ENCODE data around the gene SP3.

Gene SP3

GRCh38 chr2:173982918-173983317 lies 17.7 kb upstream of the SP3 start:
- no peaks in the 10 kb centered on the region for H4K20me1 ChIP-seq (ENCODE audit: control insufficient read depth, insufficient read depth, low read depth, low read length)
- no peak overlapping the region for H3K27ac ChIP-seq (ENCODE audit: low read depth, low read length)
- no peaks in the 10 kb centered on the region for H3F3A ChIP-seq (ENCODE audit: control insufficient read depth, insufficient read depth)
- H3K36me3 ChIP-seq (ENCODE audit: control insufficient read depth, low read length), result no peaks in the 10 kb centered on the region
- no peaks in the 10 kb centered on the region for H3K27me3 ChIP-seq (ENCODE audit: control insufficient read depth, low read length)
- no peaks in the 10 kb centered on the region for H3K9me3 ChIP-seq (ENCODE audit: control insufficient read depth, insufficient read depth, low read length)
- TF ChIP-seq CTCF (IDR thresholded peaks at IDR 0.05; ENCODE audit: low read depth, low read length, poor library complexity, severe bottlenecking) (no peak), EZH2phosphoT487 (IDR thresholded peaks at IDR 0.05; ENCODE audit: borderline replicate concordance, low read length) (no peak)
- H3K9me2 ChIP-seq (replicated peaks; ENCODE audit: control insufficient read depth, low read length), result no peaks in the 10 kb centered on the region
- H3K79me2 ChIP-seq (ENCODE audit: control insufficient read depth, low read length), result no peaks in the 10 kb centered on the region
- H3K4me3 ChIP-seq (ENCODE audit: low read length), result no peak overlapping the region
- H3K4me1 ChIP-seq (ENCODE audit: control insufficient read depth, low read length), result no peaks in the 10 kb centered on the region
- H3K4me2 ChIP-seq (ENCODE audit: low read length), result no peak overlapping the region

GRCh38 chr2:173982182-173982714 lies 17.1 kb upstream of the SP3 start:
- H3K36me3 ChIP-seq (ENCODE audit: control insufficient read depth, low read length), result no peaks in the 10 kb centered on the region
- H3K79me2 ChIP-seq (ENCODE audit: control insufficient read depth, low read length), result no peaks in the 10 kb centered on the region
- no peaks in the 10 kb centered on the region for H3K9me3 ChIP-seq (ENCODE audit: control insufficient read depth, insufficient read depth, low read length)
- H4K20me1 ChIP-seq (ENCODE audit: control insufficient read depth, insufficient read depth, low read depth, low read length), result no peaks in the 10 kb centered on the region
- no peaks in the 10 kb centered on the region for H3K9me2 ChIP-seq (replicated peaks; ENCODE audit: control insufficient read depth, low read length)
- no peaks in the 10 kb centered on the region for H3K27me3 ChIP-seq (ENCODE audit: control insufficient read depth, low read length)
- TF ChIP-seq CTCF (IDR thresholded peaks at IDR 0.05; ENCODE audit: low read depth, low read length, poor library complexity, severe bottlenecking), result no peak
- H3K4me2 ChIP-seq (ENCODE audit: low read length), result no peak overlapping the region
- no peaks in the 10 kb centered on the region for H3F3A ChIP-seq (ENCODE audit: control insufficient read depth, insufficient read depth)
- H3K4me1 ChIP-seq (ENCODE audit: control insufficient read depth, low read length), result no peaks in the 10 kb centered on the region
- no peak overlapping the region for H3K4me3 ChIP-seq (ENCODE audit: low read length)
- H3K27ac ChIP-seq (ENCODE audit: low read depth, low read length), result no peak overlapping the region

- Histone ChIP-seq H3F3A (ENCODE audit: control insufficient read depth, insufficient read depth) (no peaks in the 10 kb centered on the region), H3K36me3 (ENCODE audit: control insufficient read depth, low read length) (no peaks in the 10 kb centered on the region), H3K9me2 (replicated peaks; ENCODE audit: control insufficient read depth, low read length) (no peaks in the 10 kb centered on the region), H3K27me3 (ENCODE audit: control insufficient read depth, low read length) (no peaks in the 10 kb centered on the region), H4K20me1 (ENCODE audit: control insufficient read depth, insufficient read depth, low read depth, low read length) (no peaks in the 10 kb centered on the region), H3K4me1 (ENCODE audit: control insufficient read depth, low read length) (no peaks in the 10 kb centered on the region), H3K79me2 (ENCODE audit: control insufficient read depth, low read length) (no peaks in the 10 kb centered on the region), H3K4me3 (ENCODE audit: low read length) (no peak overlapping the region), H3K4me2 (ENCODE audit: low read length) (no peak overlapping the region), H3K9me3 (ENCODE audit: control insufficient read depth, insufficient read depth, low read length) (no peaks in the 10 kb centered on the region), H3K27ac (ENCODE audit: low read depth, low read length) (no peak overlapping the region)
- TF ChIP-seq CTCF (IDR thresholded peaks at IDR 0.05; ENCODE audit: low read depth, low read length, poor library complexity, severe bottlenecking) (no peak), EZH2phosphoT487 (IDR thresholded peaks at IDR 0.05; ENCODE audit: borderline replicate concordance, low read length) (no peak)
Measured at GRCh38 chr2:173981520-173981919, 16.3 kb upstream of the SP3 start.
